Astrocyte (in vitro differentiated cells and primary cell): ENCODE results near the gene PHETA2. TPM values are rescaled to one million over a fixed set of nuclear protein-coding genes. Genes with fewer than 3 reads are reported as not detected.
"Not testable (repeated sequence)": the region's sequence is repeated elsewhere in the genome, so short reads cannot be mapped to it uniquely, and the experiment has no call there.

Experiments
- DNase-seq: peaks from one replicate; pipeline ENCODE4 v3.0.0-alpha.2; 2010; ENCODE audit warnings: low read depth
- FAIRE-seq: peaks from 2 replicates; lab custom pipeline; 2011; peaks lifted over from hg19 to GRCh38; lab: Jason Lieb, UNC
- H2AFZ ChIP-seq: 2 replicates; pipeline ENCODE4 v1.6.0; 2012; ENCODE audit warnings: low read depth, low read length, inconsistent platforms
- H3K27ac ChIP-seq: 2 replicates; pipeline ENCODE4 v1.5.1; 2011; ENCODE audit warnings: low read depth, low read length, inconsistent platforms
- H3K27me3 ChIP-seq: 2 replicates; pipeline ENCODE4 v1.6.0; 2011; ENCODE audit warnings: low read length, inconsistent platforms; ENCODE audit not compliant: insufficient read depth
- H3K36me3 ChIP-seq: 2 replicates; pipeline ENCODE4 v1.5.1; 2011; ENCODE audit warnings: low read length, inconsistent platforms; ENCODE audit not compliant: insufficient read depth
- H3K4me1 ChIP-seq: 2 replicates; pipeline ENCODE4 v1.5.1; 2011; ENCODE audit warnings: low read length, inconsistent platforms; ENCODE audit not compliant: insufficient read depth
- H3K4me2 ChIP-seq: 2 replicates; pipeline ENCODE4 v1.6.0; 2012; ENCODE audit warnings: low read length, inconsistent platforms
- H3K4me3 ChIP-seq: 2 replicates; pipeline ENCODE4 v1.5.1; 2011; ENCODE audit warnings: low read depth, mild to moderate bottlenecking, low read length, inconsistent platforms; ENCODE audit not compliant: insufficient read depth
- H3K79me2 ChIP-seq: 2 replicates; pipeline ENCODE4 v1.6.0; 2012; ENCODE audit warnings: mild to moderate bottlenecking, low read length, inconsistent platforms; ENCODE audit not compliant: insufficient read depth
- H3K9ac ChIP-seq: 2 replicates; pipeline ENCODE4 v1.6.0; 2012; ENCODE audit warnings: mild to moderate bottlenecking, low read length, inconsistent platforms
- H3K9me3 ChIP-seq: 2 replicates; pipeline ENCODE4 v1.5.1; 2012; ENCODE audit warnings: low read depth, mild to moderate bottlenecking, low read length, inconsistent platforms; ENCODE audit not compliant: insufficient read depth
- H4K20me1 ChIP-seq: 2 replicates; pipeline ENCODE4 v1.6.0; 2012; ENCODE audit warnings: low read length, inconsistent platforms; ENCODE audit not compliant: insufficient read depth
- H3K27ac Mint-ChIP-seq: one replicate; pipeline ENCODE4 v1.8.0; 2021; ENCODE audit warnings: mild to moderate bottlenecking, mixed read lengths; ENCODE audit not compliant: unreplicated experiment
- H3K27me3 Mint-ChIP-seq: one replicate; pipeline ENCODE4 v1.8.0; 2021; ENCODE audit warnings: low read depth, mixed read lengths; ENCODE audit not compliant: unreplicated experiment
- H3K36me3 Mint-ChIP-seq: one replicate; pipeline ENCODE4 v1.8.0; 2021; ENCODE audit warnings: low read depth, mixed read lengths; ENCODE audit not compliant: unreplicated experiment
- H3K4me1 Mint-ChIP-seq: one replicate; pipeline ENCODE4 v1.8.0; 2021; ENCODE audit warnings: low read depth, mixed read lengths; ENCODE audit not compliant: unreplicated experiment
- H3K4me3 Mint-ChIP-seq: one replicate; pipeline ENCODE4 v1.8.0; 2021; ENCODE audit warnings: mild to moderate bottlenecking, moderate library complexity, mixed read lengths; ENCODE audit not compliant: unreplicated experiment
- H3K9me3 Mint-ChIP-seq: one replicate; pipeline ENCODE4 v1.8.0; 2021; ENCODE audit warnings: mild to moderate bottlenecking, mixed read lengths; ENCODE audit not compliant: unreplicated experiment
- CTCF ChIP-seq: IDR thresholded peaks from 2 replicates; pipeline ENCODE4 v1.5.1; 2011; ENCODE audit warnings: low read depth, mild to moderate bottlenecking, inconsistent platforms, low read length, moderate library complexity; ENCODE audit not compliant: insufficient read depth
- EZH2 ChIP-seq: IDR thresholded peaks from 2 replicates; pipeline ENCODE4 v1.6.1; 2012; ENCODE audit warnings: mild to moderate bottlenecking, low read length, inconsistent platforms; ENCODE audit not compliant: insufficient read depth
- total RNA-seq: library from RNA; stranded (reverse); gene quantifications from 2 replicates; pipeline ENCODE4 v1.2.1, GENCODE V29; 2021

The PHETA2 gene
- total RNA-seq, 1 donor from 2014 or later: 0.18 TPM

GRCh38 chr22:42111798-42112197, 37.8 kb downstream of the PHETA2 start:
- H3K36me3 ChIP-seq: no peaks in the 10 kb centered on the region
- peaks cover 36% of the 10 kb centered on the region for H3K9me3 Mint-ChIP-seq
- H3K27ac ChIP-seq: no peak overlapping the region
- FAIRE-seq (no peak), DNase-seq (no peak)
- no peak overlapping the region for H3K4me2 ChIP-seq
- no peak overlapping the region for H2AFZ ChIP-seq
- TF ChIP-seq EZH2 (no peak), CTCF (no peak)
- no peak overlapping the region for H3K4me3 Mint-ChIP-seq
- H3K9ac ChIP-seq: no peak overlapping the region
- no peaks in the 10 kb centered on the region for H3K4me1 Mint-ChIP-seq
- peaks cover 18% of the 10 kb centered on the region for H3K27me3 Mint-ChIP-seq
- no peaks in the 10 kb centered on the region for H4K20me1 ChIP-seq
- no peak overlapping the region for H3K4me3 ChIP-seq
- peaks cover 10% of the 10 kb centered on the region for H3K36me3 Mint-ChIP-seq
- peaks cover 7% of the 10 kb centered on the region for H3K9me3 ChIP-seq
- no peaks in the 10 kb centered on the region for H3K4me1 ChIP-seq
- H3K79me2 ChIP-seq: no peaks in the 10 kb centered on the region
- no peak overlapping the region for H3K27ac Mint-ChIP-seq
- no peaks in the 10 kb centered on the region for H3K27me3 ChIP-seq

- H3K79me2 ChIP-seq, DNase-seq, H3K4me3 ChIP-seq, H3K4me1 ChIP-seq, H3K9me3 ChIP-seq, FAIRE-seq, H3K36me3 ChIP-seq, H2AFZ ChIP-seq, H3K27ac ChIP-seq, H3K27me3 ChIP-seq, H3K9ac ChIP-seq, H3K36me3 Mint-ChIP-seq, H3K27ac Mint-ChIP-seq, H3K4me2 ChIP-seq, H4K20me1 ChIP-seq, H3K4me1 Mint-ChIP-seq, H3K4me3 Mint-ChIP-seq: not testable (repeated sequence)
- Mint-ChIP-seq H3K27me3 (peaks cover 18% of the 10 kb centered on the region), H3K9me3 (peaks cover 35% of the 10 kb centered on the region)
Observed at GRCh38 chr22:42112793-42113192, 38.7 kb downstream of the PHETA2 start.

GRCh38 chr22:42114721-42115120, 40.7 kb downstream of the PHETA2 start:
- peaks cover 5% of the 10 kb centered on the region for H4K20me1 ChIP-seq
- H3K9ac ChIP-seq: no peak overlapping the region
- no peaks in the 10 kb centered on the region for H3K27me3 ChIP-seq
- H3K27ac ChIP-seq: no peak overlapping the region
- no peaks in the 10 kb centered on the region for H3K4me1 ChIP-seq
- no peak overlapping the region for H3K27ac Mint-ChIP-seq
- TF ChIP-seq CTCF: peak; percentile 18
- TF ChIP-seq EZH2: no peak
- peaks cover 4% of the 10 kb centered on the region for H3K36me3 Mint-ChIP-seq
- FAIRE-seq (no peak), DNase-seq (no peak)
- H3K9me3 ChIP-seq: peaks cover 7% of the 10 kb centered on the region
- H3K4me1 Mint-ChIP-seq: no peaks in the 10 kb centered on the region
- no peak overlapping the region for H3K4me3 ChIP-seq
- H3K79me2 ChIP-seq: no peaks in the 10 kb centered on the region
- no peaks in the 10 kb centered on the region for H3K36me3 ChIP-seq
- peaks cover 34% of the 10 kb centered on the region for H3K9me3 Mint-ChIP-seq
- no peak overlapping the region for H2AFZ ChIP-seq
- peaks cover 12% of the 10 kb centered on the region for H3K27me3 Mint-ChIP-seq
- H3K4me2 ChIP-seq: no peak overlapping the region
- H3K4me3 Mint-ChIP-seq: no peak overlapping the region

- not testable (repeated sequence) for H3K79me2 ChIP-seq, H3K4me1 ChIP-seq, H3K4me1 Mint-ChIP-seq, H3K27me3 ChIP-seq, H2AFZ ChIP-seq, FAIRE-seq, H3K4me3 ChIP-seq, DNase-seq, H3K9me3 ChIP-seq, H4K20me1 ChIP-seq, H3K4me2 ChIP-seq, H3K27ac Mint-ChIP-seq, H3K36me3 ChIP-seq, H3K36me3 Mint-ChIP-seq, H3K9ac ChIP-seq, H3K27ac ChIP-seq, H3K27me3 Mint-ChIP-seq, H3K4me3 Mint-ChIP-seq
- H3K9me3 Mint-ChIP-seq: peaks cover 33% of the 10 kb centered on the region
Observed at GRCh38 chr22:42115420-42115830, 41.4 kb downstream of the PHETA2 start.
